COLO668 (cell line): ENCODE results near the gene UNG.
A peak's percentile ranks its signal among the peaks of the same experiment; 100 is the strongest.
"Not testable (repeated sequence)": the region's sequence is repeated elsewhere in the genome, so short reads cannot be mapped to it uniquely, and the experiment has no call there.

Experiments
- DNase-seq: peaks from one replicate; lab custom pipeline; 2025; ENCODE audit not compliant: unreplicated experiment; lab: John Stamatoyannopoulos, UW

UNG gene

GRCh38 chr12:109120557-109120956 lies 23.2 kb downstream of the UNG start:
- no peak for DNase-seq

- no peak for DNase-seq
Measured at GRCh38 chr12:109121346-109121880, 24.0 kb downstream of the UNG start.

- no peak for DNase-seq
Measured at GRCh38 chr12:109124878-109125648, 27.7 kb downstream of the UNG start.

GRCh38 chr12:109125791-109126190 lies 28.4 kb downstream of the UNG start:
- DNase-seq = no peak

- DNase-seq = no peak
Measured at GRCh38 chr12:109126784-109127183, 29.4 kb downstream of the UNG start.

GRCh38 chr12:109127533-109128242 lies 30.3 kb downstream of the UNG start:
- DNase-seq = no peak

- no peak for DNase-seq
Measured at GRCh38 chr12:109130297-109131153, 33.1 kb downstream of the UNG start.

- peak; percentile 23 for DNase-seq
Measured at GRCh38 chr12:109131154-109132050, 34.0 kb downstream of the UNG start.

- DNase-seq = no peak
Measured at GRCh38 chr12:109134186-109134917, 37.0 kb downstream of the UNG start.

GRCh38 chr12:109137055-109137454 lies 39.7 kb downstream of the UNG start:
- no peak for DNase-seq

GRCh38 chr12:109139360-109139759 lies 42.0 kb downstream of the UNG start:
- DNase-seq = no peak

- DNase-seq = no peak
Measured at GRCh38 chr12:109139791-109140190, 42.4 kb downstream of the UNG start.

GRCh38 chr12:109140560-109140959 lies 43.2 kb downstream of the UNG start:
- DNase-seq = no peak

GRCh38 chr12:109144224-109144623 lies 46.8 kb downstream of the UNG start:
- no peak for DNase-seq

GRCh38 chr12:109147126-109147525 lies 49.7 kb downstream of the UNG start:
- not testable (repeated sequence) for DNase-seq

GRCh38 chr12:109147954-109148353 lies 50.6 kb downstream of the UNG start:
- DNase-seq = no peak

- DNase-seq = no peak
Measured at GRCh38 chr12:109150124-109150640, 52.8 kb downstream of the UNG start.

- no peak for DNase-seq
Measured at GRCh38 chr12:109151457-109151856, 54.1 kb downstream of the UNG start.

- no peak for DNase-seq
Measured at GRCh38 chr12:109153821-109154441, 56.5 kb downstream of the UNG start.
